ENCODE results near the gene HOXD8. TPM values are rescaled to one million over a fixed set of nuclear protein-coding genes. Genes with fewer than 3 reads are reported as not detected.

The HOXD8 gene
- total RNA-seq, 4 donors from 2014 or later, result 1.4 to 6.0 (median 2.6) TPM

- Histone ChIP-seq H3K27me3 (peaks cover 100% of the 10 kb centered on the region), H3K36me3 (no peaks in the 10 kb centered on the region), H3K4me3 (no peak overlapping the region), H3K27ac (no peak overlapping the region), H3K9me3 (no peaks in the 10 kb centered on the region), H3K4me1 (peaks cover 51% of the 10 kb centered on the region)
- DNase-seq (ENCODE audit: low spot score in 2 of 2), result no peak
- TF ChIP-seq POLR2A (IDR thresholded peaks at IDR 0.05) (no peak), POLR2AphosphoS5 (IDR thresholded peaks at IDR 0.05) (no peak), CTCF (IDR thresholded peaks at IDR 0.05) (no peak), EP300 (IDR thresholded peaks at IDR 0.05) (no peak)
- WGBS, result 14% methylated on average over 6 of the region's 6 CpGs
Measured at GRCh38 chr2:176088937-176089842, 40.3 kb upstream of the HOXD8 start.

- Histone ChIP-seq H3K4me3 (no peak overlapping the region), H3K4me1 (peaks cover 45% of the 10 kb centered on the region), H3K36me3 (no peaks in the 10 kb centered on the region), H3K27me3 (peaks cover 100% of the 10 kb centered on the region), H3K9me3 (no peaks in the 10 kb centered on the region), H3K27ac (no peak overlapping the region)
- no peak for DNase-seq (ENCODE audit: low spot score in 2 of 2)
- TF ChIP-seq POLR2A (IDR thresholded peaks at IDR 0.05), result no peak
- TF ChIP-seq POLR2AphosphoS5 (IDR thresholded peaks at IDR 0.05), result no peak
- TF ChIP-seq CTCF (IDR thresholded peaks at IDR 0.05), result no peak
- no peak for TF ChIP-seq EP300 (IDR thresholded peaks at IDR 0.05)
Measured at GRCh38 chr2:176089843-176090395, 39.6 kb upstream of the HOXD8 start.

GRCh38 chr2:176090862-176091261 is 38.6 kb upstream of the HOXD8 start:
- Histone ChIP-seq H3K27ac (no peak overlapping the region), H3K27me3 (peaks cover 100% of the 10 kb centered on the region), H3K4me3 (no peak overlapping the region), H3K36me3 (no peaks in the 10 kb centered on the region), H3K4me1 (peaks cover 36% of the 10 kb centered on the region), H3K9me3 (no peaks in the 10 kb centered on the region)
- WGBS, result 38% methylated on average over 5 of the region's 5 CpGs
- TF ChIP-seq EP300 (IDR thresholded peaks at IDR 0.05) (no peak), POLR2A (IDR thresholded peaks at IDR 0.05) (no peak)
- DNase-seq (ENCODE audit: low spot score in 2 of 2), result no peak

- Histone ChIP-seq H3K27ac (no peak overlapping the region), H3K9me3 (no peaks in the 10 kb centered on the region), H3K36me3 (no peaks in the 10 kb centered on the region), H3K4me1 (peaks cover 32% of the 10 kb centered on the region), H3K27me3 (peaks cover 100% of the 10 kb centered on the region), H3K4me3 (no peak overlapping the region)
- WGBS, result 12% methylated on average over 24 of the region's 31 CpGs
- DNase-seq (ENCODE audit: low spot score in 2 of 2), result peak in 1 of 2 donors; percentile 50
- no peak for TF ChIP-seq CTCF (IDR thresholded peaks at IDR 0.05)
- no peak for TF ChIP-seq POLR2AphosphoS5 (IDR thresholded peaks at IDR 0.05)
- no peak for TF ChIP-seq EP300 (IDR thresholded peaks at IDR 0.05)
- no peak for TF ChIP-seq POLR2A (IDR thresholded peaks at IDR 0.05)
Measured at GRCh38 chr2:176091329-176092258, 37.9 kb upstream of the HOXD8 start.

- Histone ChIP-seq H3K27ac (no peak within 1 kb of the TSS), H3K9me3 (no peaks in the 10 kb centered on the region), H3K36me3 (no peaks in the 10 kb centered on the region), H3K4me3 (peak within 1 kb of the TSS; percentile 46), H3K4me1 (peaks cover 42% of the 10 kb centered on the region), H3K27me3 (peaks cover 100% of the 10 kb centered on the region)
- no peak for TF ChIP-seq POLR2A (IDR thresholded peaks at IDR 0.05)
- no peak for TF ChIP-seq CTCF (IDR thresholded peaks at IDR 0.05)
- TF ChIP-seq POLR2AphosphoS5 (IDR thresholded peaks at IDR 0.05), result no peak
- TF ChIP-seq EP300 (IDR thresholded peaks at IDR 0.05), result no peak
- DNase-seq (ENCODE audit: low spot score in 2 of 2), result peak in 1 of 2 donors; percentile 34
- 0% methylated on average over 14 of the region's 95 CpGs for WGBS
Measured at GRCh38 chr2:176092270-176093144, 37.0 kb upstream of the HOXD8 start, which contains the start of gene HOXD13. TSS of gene HOXD13 (plus strand) at chr2:176092721. CDS start at chr2:176092891, 170 bp downstream.

Measured in suprapubic skin (tissue), 4 donors.